GM21825 (cell line): ENCODE results near the gene CDH11.

Experiments
- ATAC-seq: cut with Tn5 transposase; IDR thresholded peaks from one replicate; pipeline ENCODE4 v1.9.1; 2021; ENCODE audit warnings: mild to moderate bottlenecking, moderate library complexity; ENCODE audit not compliant: unreplicated experiment

Gene CDH11

DNA sequence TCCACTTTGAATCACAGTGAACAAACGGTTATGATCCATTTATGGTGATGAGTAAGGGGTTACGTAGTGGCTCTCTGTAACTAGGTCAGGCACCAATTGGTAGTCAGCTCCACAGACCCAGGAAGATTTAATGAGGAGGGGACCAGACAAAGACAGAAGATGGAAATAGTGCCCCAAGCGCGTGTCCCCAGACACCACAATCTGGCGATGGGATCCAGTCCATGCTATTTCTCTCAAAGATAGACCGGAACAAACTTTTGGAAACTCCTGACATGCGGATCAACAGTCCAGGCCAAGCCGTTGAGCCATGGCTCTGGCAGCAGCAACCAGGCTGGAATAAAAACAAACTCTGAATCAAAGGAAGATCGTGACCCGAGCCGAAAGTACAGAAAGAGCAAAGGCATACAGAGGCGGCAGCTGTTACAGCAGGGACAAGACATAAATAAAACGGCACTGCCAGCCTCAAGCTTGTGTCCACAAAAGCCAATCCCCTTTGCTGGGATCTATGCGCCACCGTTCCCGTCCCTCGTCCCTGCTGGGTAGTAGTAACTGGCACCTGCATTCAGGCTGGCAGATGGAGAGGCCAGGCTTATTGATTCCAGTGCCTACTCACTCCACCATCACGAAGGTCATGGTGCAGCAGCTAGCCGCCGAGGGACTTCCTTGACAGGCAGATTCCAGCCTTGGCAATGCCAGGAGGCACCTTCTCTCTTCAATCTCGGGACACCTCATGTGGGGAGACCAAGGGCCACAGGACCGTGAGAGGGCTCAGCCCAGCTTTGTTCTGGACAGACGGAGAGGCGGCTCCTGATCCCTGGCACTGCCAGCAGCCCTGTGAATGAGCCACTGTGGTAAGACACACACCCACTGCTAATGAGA, 50.2 kb downstream of the CDH11 start:
- no peak for ATAC-seq

DNA sequence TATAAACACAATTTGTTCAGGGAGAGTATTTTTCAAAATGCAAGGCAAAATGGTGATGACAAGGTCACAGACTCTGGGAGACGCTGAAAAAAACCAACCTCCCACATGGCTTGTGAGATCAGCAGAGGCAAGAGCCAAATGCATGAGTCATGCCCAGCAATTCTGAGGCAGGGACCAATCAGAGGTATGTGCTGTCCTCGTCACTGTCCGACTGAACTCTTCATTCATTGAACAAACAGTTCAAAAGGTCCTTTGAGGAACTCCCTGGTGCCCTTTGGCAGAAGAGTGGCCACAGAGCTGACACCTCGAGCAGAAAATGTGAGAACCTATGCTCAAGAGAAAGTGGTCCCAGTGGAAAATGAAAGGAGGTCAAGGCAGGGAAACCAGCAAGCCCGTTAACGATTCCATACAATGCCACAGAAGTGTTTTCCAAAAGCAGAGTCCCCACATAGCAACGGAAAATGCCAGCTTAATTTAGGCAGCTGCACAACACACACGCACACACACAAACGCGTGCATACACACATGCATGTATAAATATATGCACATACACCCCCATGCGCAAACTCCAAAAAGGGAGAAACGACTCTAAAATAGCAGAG, 50.9 kb downstream of the CDH11 start:
- ATAC-seq = no peak

DNA sequence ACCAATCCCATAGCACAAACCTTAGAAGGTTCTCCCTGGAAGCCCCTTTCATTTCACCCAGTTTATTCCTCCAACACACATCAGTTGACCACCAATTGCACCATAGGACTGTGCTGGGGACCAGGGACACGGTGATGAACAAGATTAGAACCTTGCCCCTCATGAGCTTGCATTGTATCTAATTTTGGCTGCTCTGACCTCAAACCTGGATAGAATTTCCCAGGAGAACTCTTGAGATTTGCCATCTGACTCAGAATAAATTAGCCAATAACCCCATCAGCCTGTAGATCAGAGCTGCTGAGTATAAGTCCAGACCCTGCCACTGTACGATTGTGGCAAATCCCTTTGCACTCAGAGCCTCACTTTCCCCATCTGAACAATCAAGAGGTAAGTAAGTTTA, 52.1 kb downstream of the CDH11 start:
- ATAC-seq = no peak

DNA sequence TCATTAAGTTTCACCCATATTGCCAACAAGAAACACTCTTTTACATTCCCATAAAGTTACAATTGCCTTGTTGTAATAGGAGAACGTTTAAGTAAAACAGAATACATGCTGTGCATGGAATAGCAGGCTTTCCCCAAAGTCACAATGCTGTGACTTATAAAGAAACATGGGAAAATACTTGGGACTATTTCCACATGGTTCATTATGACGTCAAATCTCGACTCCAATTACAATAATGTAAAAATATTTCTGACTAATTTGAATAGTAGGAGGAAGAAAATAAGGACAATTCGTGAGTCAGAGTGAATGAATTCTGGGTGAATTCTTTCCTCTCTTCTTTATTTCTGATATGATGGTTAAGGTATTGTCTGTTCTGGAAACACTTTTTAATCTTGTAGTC, 52.8 kb downstream of the CDH11 start:
- no peak for ATAC-seq

DNA sequence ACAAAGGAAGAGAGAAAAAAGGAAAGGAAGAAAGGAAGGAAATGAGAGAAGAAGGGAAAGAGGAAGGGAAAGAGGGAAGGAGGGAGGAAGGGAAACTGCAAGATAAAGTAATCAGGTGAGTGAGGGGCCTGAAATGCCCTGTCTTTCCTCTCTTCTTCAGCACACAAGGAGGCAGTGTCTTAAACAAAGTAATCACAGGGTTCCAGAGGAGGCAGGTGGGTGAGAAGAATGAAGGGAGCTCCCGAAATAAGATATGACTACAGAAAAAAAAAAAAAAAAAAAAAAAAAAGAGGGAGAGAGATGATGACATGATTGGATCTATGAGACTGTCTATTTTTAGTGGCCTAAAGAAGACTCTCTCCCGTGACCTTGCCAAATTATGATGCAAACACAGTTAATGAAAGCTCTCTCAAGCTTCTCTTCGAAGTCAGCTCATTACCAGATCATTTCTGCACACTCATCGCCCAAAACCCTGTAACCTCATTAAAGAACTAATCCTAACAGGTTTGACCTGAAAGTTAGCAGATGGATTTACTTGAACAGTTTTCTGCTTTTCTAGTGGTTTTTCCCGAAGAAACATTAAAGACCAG, 53.6 kb downstream of the CDH11 start:
- no peak for ATAC-seq

DNA sequence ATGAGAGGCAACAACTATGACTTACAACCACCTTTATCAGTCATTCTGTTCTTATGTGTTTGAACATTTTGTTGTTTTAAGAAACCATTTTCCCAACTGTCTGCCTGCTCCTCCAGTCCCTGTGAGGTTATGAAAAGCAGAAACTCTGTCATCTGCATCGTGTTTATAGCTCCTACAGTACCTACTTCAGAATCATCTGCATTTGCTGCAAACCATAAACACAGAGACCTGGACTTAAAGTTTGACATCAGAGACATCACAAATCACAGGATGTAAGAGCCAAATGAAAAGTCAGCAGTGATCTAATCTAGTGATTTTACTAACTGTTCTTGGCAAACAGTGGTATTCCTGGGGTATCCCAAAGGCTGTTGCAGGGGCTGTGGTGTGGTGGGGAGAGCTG, 55.2 kb downstream of the CDH11 start:
- ATAC-seq = no peak

DNA sequence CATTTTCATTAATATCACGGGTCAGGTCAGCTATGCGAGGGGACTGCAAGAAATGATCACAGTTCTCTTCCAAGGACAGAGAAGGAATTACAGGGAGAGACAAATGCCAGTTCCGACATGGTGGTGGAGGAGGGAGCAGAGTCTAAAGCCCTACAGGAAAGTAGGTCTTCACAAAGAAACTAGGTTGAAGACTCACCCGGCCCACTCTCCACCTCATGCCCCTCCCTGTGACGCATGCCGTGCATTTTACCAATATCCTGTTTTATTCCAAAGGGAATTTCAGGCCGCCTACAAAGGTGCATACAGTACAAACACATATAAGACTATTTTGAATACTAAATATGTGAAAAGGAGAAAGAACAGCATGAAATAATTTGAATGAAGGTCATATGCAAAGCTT, 56.8 kb downstream of the CDH11 start:
- no peak for ATAC-seq

DNA sequence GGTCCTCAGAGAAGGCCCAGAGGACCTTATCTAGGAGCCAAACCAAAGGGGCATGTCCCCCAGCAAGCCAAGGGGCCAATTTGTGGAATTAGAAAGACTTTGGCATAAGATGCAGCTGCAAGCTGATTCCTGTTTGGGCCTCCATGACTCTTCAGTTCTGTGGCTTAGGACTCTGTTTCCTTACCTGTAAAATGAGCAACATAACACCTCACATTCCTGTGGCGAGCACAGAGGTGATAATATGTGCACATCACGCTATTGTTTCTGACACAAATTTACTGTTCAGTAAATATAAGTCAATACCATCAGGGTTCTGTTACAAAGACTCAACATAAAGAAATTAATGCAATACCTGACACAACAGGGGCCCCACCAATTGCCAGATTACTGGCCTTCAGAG, 57.7 kb downstream of the CDH11 start:
- no peak for ATAC-seq

DNA sequence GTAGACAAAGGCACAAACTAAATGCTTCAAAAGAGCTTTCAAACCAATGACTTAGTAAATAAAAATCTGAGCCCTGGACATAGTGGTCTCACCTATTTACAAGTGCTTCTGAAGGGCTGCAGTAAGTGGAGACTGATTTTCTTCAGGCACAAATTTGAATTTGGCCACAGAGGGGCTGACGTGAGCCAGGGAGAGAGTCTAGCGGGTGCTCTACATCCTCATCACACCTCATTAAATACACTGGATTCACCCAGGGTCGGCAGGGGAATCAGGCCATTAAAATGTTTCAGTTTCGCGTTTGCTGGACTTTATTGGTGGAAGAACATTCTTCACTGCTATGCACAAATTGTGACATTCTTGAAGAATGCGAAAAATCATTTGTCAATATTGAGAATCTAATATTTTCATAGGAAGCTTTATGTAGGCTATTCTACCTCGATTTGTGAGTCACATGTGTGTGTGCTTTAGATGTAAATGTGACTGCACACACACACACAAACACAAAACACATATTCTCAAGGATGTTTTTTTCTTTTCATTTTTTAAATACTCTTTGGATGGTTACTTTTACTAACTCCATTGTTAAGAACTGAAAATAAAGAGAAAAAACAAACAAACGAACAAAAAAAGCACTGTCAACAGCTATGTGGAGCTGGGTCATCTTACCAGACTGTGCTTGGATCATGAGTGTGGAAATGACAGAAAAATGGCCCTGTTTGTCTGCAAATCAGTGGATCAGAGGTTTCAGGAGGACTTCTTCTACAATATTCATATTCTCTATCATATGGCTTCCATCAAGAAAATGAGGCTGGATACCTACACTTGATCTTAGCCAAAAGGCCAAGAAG, 58.9 kb downstream of the CDH11 start:
- ATAC-seq = no peak

DNA sequence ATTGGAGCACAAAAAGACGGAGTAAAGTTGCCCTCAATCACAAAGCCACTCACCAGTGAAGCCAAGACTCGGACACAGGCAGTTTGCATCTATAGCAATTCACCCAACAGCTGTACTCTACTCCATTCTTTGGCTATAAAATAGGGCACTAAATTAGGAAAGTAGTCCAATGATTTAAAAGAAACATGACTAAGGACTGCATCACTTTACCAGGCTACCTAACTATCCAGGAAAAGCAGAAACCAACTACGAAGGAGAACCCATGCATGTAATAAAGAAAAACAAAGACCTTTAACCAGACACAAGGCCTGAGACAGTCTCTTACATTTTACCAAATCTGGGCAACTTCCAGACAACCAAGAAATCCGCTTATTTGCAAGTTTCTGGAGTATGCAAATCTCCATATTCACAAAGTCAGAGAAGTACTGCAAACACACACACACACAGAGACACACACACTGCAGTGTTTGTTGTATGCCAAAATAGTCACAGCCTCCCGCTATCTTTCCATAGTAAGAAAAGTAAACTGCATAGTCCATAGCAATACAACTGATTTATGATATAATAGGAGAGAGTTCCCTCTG, 59.8 kb downstream of the CDH11 start:
- no peak for ATAC-seq

DNA sequence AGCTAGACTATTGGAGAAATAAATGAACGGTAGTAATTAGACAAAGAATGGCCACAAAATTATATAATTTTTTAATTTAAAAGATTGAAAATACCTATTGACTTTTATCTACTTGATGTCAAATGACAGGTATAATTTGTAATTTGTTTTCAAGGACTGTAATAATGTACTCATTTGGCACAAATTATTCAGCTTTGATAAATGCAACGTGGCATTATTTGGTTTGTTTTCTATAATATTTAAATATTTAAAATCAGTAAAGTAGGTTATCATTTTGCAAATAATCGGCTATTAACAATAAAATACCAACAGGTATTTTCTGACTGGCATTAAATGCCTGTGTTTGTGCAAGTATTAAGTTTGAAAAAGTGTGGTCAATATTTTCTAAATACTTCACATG, 60.6 kb downstream of the CDH11 start:
- no peak for ATAC-seq

DNA sequence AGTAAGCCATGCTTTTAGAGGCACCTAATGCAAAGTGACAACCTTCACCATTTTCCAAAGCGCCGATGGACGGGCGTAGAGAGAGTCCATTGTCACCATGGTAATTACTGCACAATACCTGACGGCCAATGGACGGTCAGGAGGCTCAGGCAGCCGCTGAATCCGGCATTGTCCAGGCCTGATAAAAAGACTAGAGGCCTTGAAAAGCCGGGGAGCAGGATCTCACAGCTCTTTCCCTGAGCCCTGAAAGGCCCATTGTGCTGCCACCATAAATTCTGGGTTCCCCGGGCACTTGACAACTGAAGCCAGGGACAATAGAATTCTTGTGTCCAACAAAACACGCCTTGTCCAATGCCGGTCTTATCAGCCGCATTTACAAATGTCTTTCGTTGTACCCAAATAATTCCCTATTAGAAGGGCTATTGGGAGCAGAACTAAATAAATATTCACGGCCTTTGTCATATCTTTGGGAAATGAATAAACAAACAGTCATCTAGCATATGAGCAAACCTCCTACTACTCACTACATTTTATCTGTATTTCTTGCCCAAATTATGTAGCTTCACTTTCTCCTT, 62.4 kb downstream of the CDH11 start:
- no peak for ATAC-seq

DNA sequence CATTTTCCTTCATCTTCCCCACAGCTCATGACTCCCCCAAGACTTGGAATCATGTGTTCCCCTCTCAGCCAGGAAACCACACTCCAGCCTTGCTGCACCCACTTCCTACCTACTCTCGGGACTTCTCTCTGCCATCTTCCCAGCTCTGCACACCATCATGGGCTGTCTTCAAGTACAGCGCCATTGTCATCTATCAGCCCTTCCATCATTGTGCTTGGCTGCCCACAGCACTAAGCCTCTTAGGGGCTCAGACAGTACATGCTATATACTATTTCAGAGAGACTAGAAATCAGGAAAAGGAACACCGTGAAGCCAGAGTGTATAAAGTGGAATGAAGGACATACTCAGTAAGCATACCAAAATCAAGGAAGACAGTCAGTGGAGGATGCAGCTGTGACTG, 64.7 kb downstream of the CDH11 start:
- ATAC-seq = no peak

DNA sequence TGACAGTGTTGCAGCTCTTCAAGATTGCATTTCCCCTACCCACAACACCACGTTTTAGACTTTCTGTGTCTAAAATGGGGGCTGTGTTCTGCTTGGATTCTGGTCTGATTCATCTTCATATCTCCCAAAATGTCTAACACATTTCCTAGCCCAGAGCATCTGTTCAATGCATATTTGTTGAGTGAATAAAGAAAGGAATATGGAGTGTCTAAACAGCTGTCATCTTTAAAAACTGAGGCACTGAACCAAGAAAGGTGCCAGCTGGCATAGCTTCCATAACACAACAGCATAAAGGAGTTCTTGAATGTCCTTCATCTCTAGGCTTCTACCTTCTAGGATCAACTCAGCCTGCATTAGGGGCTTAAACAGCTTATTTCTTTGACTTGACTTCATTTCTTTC, 67.4 kb downstream of the CDH11 start:
- ATAC-seq = no peak

DNA sequence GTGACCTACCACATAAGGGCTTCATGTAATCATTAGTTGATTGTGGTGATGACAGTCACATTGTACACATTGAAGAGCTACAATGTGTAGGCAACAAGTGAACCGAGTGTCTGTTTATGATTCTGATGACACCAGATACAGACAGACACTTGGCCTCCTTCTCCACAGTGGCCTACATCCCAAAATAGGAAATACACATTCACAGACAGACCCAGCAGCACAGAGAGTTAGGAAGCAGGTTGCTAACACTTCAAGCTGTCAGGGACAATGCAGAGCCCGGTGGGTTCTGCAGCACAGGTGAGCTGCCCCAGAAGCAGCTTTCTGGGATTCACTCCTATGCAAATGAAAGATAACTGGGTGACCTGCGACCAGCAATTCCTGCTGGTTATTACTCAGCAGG, 72.2 kb downstream of the CDH11 start:
- no peak for ATAC-seq

DNA sequence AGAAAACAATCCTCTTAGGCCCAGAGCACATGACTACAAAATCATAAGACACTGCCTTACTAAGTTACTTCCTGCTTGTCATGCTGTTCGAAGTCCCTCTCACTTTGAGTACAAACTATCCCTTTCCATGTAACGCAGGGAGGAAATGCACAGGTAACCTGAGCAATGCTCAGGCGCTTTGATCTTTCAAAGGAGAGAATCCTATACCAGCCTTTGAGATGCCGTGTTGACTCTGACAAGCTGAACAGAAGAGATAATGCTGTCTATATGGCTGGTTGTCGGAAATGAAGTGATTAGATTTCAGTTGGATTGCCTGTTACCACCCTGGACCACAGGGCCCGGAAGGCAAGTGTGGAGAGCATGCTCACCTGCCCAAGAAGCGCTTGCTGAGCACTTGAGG, 75.9 kb downstream of the CDH11 start:
- no peak for ATAC-seq

DNA sequence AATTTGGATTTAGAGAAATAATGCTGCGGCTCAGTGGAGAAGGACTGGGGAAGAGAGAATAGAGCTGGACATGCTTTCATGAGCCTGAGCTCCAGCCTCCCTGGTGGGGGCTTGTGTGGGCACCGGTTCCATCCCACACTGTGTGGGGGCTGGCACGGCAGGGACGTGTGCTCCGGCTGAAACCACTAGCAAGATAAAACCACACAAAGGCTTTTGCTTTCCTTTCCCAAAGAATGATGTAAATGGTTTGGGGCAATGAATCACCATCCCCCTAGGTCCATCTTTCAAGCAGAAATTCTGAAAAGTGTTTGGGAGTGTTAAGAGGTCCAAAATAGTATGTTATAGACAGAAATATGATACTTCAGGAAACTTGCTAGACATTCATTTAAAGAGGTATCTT, 77.0 kb downstream of the CDH11 start:
- ATAC-seq = no peak

DNA sequence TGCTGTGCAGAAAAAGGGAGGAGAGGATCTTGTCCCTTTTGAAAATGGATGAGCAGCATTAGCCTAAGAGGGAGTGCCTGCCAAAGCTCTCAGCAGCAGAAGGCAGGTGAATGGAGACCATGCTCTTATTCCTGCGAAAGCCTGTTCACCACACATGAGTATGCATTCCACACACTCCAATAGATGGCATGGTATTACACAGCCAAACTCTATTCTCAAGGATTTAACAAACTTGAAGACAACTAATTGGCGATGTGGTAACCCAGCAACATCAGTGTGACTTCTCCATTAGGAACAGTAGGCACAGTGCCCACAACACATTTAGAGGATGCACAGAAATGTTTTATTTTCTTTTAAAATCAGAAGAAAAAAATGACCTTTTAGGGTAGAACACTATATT, 77.8 kb downstream of the CDH11 start:
- ATAC-seq = no peak

DNA sequence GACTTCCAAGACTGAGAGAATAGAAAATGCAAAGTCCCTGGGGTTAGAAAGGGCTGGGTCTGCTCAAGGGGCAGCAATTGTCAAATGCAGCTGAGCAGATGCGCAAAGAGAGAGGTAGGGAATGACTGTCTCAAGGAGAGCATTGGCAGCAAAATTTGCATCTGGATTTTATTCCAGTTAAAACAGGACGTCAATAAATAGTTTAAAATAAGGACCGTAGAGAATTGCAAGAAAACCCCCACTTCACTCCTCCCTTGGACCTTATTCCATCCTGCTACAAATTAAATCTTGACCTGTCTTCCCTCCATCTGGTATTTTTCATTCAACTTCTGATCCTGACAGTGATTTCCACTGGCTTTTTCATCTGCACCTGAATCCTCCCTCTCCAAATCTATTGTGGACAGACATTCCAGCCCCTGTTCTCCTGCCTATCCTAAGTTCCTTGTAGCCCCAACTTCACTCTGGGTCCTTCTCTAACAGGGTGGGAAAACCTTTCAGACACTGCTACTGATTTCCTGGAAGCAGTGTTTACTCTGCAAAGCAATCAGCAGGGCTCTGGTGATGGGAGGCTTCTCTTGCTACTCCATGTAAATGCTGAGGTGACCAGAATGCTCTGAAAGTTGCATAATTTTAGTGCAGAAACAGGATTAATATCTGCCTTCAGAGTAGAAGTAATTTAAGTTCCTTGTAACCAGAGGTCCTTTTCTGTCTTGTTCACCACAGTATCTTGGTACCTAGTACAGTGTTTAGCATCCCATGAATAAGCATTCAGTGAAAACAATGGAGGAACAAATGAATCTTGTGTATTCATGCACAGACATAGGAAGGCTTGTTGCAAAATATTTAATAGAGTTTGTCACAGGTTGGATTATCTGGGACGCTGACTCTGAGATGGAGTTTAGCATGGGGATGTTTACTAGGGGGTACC, 79.2 kb downstream of the CDH11 start:
- no peak for ATAC-seq

DNA sequence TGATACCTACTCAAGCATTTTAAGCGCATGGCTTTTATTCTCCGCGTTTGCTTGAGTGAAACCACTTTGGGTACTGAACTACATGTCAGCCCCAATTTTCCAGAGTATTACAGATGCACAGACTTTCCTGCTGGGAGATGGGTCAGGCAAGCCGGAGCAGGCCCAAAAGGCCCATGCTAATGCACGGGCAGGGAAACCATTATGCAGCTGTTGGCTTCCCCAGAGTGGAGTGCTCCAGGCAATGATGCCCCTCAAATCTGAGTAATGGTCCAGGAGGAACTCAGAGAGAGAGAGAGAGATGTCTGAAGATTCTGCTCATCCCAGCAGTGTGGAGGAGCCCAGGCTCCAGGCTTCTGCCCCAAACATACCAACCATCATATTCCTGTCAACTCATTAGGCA, 80.2 kb downstream of the CDH11 start:
- no peak for ATAC-seq
